HG03342 (cell line): ENCODE results near the gene SLMAP.

Experiments used
- ATAC-seq: cut with Tn5 transposase; IDR thresholded peaks from one replicate; pipeline ENCODE4 v1.9.1; 2021; ENCODE audit warnings: mild to moderate bottlenecking, moderate library complexity; ENCODE audit not compliant: unreplicated experiment

SLMAP gene

DNA sequence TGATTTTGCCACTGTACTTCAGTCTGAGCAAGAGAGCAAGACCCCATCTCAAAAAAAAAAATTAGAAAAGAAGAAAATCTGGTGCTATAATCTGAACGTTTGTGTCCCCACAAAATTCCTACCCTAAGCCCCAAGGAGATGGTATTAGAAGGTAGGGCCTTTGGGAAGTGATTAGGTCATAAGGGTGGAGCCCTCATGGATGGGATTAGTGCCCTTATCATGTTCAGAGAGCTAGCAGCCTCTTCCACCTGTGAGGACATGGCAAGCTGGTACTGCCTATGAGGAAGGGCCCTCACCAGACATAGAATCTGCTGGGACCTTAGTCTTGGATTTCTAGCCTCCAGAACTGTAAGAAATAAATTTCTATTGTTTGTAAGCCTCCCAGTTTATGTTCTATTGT, 201.7 kb downstream of the SLMAP start:
- no peak for ATAC-seq

DNA sequence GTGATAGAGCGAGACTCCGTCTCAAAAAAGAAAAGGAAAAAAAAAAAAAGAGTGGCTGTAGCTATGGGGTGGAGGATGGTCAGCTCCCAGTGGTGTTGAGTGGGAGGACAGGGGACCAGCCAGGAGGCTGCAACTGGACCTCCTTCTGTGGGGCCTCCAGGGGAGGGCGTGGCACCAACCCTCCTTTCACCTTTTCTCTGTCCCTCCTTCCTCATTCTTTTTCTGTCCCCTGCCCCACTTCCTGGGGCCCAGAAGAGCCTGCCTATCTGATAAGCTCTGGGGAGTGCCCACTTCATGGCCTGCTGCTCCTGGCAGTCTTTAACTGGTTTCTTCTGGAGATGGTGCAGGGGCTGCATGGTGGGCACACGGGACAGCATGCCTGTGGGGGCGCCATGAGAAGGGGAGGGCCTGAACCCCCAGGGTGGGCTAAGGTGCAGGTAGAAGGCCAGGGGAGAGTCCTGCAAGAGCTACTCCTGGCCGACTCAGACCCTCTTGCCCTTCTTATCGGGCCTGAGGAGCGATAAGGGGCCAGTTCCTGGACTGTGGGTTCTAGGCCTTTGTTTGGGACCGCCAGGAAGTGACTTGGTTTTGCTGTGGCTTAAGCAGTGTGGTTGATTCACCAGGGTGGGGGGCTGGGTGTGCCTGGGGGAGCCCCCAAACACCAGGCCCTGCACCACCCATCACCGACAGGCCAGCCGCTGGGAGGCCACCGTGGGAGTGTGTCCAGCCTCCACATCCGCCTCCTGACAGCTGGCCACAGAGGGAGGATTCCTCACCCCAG, 202.7 kb downstream of the SLMAP start:
- ATAC-seq, result no peak

DNA sequence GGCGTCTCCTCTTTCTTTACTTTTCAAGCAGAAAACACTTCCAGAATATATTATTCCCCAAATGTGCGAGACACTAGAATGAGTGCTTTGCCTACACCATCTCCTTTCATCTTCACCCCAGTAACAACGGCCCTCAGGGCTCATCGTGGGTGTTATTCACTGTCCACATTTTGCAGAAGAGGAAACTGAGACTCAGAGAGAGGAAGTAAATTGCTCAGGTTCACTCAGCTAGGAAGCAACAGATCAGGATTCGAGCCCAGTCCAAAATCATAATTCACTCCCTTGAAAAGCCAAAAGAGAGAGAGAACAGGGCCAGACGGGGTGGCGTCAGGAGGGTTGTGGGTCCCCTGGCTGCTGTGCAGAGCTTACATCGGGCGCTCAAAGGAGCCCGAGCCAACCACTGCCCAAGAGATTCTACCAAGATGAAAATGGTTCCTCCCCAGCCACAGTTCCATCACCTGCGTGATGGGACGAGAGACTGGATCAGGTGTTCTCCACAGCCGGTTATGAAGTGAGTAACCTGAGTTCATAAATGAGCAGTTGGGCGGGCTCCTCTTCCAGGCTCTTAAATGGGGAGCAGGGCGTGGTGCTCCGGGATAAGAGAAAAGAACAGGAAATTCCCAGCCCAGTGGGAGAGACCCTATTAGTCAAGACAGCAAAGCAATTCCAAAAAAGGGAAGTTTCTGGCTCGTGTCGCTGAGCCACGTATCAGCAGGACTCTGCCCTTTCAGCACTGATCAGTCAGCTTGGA, 203.5 kb downstream of the SLMAP start:
- no peak for ATAC-seq

DNA sequence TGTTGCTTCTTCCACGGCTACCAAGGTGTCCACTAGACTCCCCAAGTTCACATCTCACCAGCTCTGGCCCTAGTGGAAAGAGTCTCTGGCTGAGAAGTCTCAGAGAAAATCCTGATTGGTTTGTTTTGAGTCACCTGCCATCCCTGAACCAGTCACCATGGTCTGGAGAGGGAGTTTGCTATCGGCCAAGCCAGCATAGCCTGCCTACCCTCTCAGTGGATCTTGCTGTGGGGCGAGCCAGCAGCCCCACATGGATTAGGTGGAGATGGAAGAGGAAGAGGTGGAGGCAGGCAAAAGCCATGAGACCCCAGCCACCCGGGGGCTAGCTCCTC, 204.0 kb downstream of the SLMAP start:
- no peak for ATAC-seq

DNA sequence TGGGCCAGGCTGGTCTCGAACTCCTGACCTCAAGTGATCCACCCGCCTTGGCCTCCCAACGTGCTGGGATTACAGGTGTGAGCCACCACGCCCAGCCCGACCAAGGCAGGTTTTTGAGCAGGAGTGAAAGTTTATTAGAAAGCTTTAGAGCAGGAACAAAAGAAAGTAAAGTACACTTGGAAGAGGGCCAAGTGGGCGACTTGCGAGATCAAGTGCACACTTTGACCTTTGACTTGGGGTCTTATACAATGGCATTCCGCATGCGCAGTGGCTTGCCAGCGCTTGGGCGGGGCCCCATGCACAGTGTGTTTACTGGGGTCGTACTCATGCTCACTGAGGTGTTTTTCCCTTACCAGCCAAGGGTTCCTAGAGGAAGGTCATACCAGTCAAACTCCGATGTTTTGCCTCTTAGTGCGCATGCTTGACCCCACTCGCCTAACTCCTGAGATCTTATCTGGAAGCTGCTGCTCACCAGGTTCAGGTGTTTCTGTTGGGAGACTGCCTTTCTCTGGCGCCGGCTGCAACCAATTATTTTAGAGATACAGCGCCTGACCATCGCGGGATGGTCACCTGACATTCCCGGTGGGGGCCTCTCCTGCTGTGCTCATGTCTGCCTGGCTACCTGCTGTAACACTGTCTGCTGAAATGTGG, 205.2 kb downstream of the SLMAP start:
- ATAC-seq, result no peak

DNA sequence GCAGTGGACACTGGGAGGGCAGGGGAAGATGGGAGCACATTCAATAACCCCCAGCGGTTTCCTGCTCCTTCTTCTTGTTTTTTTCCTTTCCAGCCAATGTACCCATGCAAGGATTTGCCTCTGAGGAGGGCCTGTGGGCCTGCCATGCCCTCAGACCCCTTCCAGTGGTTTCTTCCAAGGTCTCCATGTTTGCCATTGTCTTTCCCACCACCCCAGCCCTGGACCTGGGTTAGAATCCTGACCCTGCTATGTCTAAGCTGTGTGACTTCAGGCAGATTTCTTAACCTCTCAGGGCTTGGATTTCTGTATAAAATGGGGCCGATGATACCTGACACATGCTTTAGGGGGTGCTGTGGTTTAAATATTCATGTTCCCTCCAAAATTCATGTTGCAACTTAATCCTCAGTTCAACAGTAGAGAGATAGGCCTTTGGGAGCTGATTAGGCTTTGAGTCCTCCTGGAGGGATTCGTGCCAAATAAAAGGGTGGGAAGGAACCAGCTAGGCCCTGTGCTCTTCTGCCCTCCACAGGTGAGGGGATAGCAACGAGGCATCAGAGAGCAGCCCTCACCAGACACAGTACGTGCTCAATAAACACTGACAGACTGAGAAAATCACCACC, 205.8 kb downstream of the SLMAP start:
- no peak for ATAC-seq

DNA sequence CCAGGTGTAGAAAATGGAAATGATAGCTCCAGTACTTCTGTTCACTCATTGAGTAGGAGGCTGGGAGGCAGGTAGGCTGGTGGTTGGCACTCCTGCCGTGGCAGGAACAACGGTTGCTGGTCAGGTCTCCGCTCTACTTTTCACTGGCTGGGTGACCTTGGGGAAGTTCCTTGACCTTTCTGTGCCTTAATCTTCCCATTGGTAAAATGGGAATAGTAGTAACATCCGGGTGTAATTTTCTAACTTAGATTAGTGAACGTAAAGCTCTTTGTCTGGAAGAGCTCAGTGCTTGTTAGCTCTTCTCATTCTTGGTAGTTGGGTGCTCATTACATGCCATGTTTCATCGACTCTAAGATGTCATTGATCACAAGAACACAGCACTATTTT, 206.3 kb downstream of the SLMAP start:
- no peak for ATAC-seq

DNA sequence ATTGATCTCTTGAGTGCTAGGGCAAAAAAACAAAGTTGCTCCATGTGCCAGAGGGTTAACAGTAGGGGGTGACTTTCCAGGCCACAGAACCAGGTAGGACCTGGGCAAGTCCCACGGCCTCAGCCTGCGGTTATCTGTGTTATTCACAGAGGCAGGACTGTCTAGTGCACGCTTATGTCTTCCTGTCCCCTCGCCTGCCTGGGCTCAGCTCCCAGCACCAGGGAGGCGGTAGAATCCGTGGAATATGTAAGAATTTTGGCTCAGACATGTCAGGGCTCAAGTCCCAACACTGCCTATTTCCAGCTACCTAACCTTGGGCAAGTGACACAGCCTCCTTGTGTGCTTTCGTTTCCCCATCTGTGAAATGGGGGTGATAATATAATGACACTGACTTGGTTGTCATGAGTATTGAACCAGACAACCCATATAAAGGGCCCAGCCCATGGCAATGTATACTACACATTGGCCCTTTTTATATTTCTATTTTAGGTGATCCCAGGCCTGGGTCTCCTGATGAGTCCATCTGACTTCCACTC, 207.8 kb downstream of the SLMAP start:
- no peak for ATAC-seq

DNA sequence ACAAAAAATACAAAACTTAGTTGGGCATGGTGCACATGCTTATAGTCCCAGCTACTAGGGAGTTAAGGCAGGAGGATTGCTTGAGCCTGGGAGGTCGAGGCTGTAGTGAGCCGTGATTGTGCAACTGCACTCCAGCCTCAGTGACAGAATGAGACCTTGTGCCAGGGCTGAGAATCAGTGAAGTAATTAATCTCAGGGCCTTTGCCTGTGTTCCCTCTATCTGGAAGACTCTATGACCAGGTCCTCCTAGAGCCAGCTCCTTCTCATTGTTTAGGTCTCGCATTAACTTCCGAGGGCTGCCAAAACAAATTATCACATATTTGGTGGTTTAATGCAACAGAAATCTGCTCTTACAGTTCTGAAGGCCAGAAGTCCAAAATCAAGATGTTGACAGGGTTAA, 210.7 kb downstream of the SLMAP start:
- ATAC-seq, result no peak

DNA sequence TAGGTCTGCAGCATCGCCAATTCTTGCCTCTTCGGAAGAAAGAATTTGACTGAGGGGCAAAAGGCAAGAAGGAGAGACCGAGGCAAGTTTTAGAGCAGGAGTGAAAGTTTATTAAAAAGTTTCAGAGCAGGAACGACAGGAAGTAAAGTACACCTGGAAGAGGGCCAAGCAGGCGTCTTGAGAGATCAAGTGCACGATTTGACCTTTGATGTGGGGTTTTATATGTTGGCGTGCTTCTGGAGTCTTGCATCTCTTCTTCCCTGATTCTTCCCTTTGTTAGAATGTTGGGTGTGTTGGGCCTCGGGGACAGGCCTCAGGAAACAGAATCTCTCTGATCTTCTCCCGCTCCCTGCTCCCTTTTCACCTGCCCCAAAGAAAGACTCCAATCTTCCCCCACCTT, 211.5 kb downstream of the SLMAP start:
- ATAC-seq, result no peak

DNA sequence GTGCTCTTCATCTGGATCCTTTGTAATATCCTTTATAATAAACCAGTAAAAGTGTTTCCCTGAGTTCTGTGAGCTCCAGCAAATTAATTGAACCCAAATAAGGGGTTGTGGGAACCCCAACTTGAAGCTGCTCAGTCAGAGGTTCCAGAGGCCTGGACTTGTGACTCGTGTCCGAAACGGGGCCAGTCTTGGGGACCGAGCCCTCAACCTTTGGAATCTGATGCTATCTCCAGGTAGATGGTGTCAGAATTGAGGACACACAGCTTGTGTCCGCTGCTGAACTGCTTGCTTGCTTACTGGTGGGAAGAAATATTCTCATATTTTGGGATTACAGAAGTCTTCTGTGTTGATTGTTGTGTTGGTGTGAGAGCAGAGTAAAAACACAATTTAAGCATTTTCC, 212.4 kb downstream of the SLMAP start:
- no peak for ATAC-seq

DNA sequence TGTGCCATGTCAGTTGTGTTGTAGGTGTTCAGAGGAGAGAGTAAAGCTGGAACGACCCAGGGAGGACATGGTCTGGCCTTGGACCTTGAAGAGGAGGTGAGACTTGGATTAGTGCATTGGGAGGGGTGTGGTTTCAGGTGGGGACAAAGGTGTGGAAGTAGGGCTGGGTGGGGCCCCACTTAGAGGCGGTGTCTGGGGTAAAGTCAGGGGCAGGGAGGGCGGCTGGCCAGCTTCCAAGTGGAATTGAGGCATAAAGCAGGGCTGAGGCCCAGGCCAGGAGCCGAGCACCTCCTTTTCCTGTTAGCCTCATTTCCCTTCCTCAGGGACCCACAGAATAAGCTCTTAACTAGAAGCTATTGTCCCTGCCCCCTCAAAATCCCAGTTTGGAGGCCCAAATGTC, 215.9 kb downstream of the SLMAP start:
- no peak for ATAC-seq

DNA sequence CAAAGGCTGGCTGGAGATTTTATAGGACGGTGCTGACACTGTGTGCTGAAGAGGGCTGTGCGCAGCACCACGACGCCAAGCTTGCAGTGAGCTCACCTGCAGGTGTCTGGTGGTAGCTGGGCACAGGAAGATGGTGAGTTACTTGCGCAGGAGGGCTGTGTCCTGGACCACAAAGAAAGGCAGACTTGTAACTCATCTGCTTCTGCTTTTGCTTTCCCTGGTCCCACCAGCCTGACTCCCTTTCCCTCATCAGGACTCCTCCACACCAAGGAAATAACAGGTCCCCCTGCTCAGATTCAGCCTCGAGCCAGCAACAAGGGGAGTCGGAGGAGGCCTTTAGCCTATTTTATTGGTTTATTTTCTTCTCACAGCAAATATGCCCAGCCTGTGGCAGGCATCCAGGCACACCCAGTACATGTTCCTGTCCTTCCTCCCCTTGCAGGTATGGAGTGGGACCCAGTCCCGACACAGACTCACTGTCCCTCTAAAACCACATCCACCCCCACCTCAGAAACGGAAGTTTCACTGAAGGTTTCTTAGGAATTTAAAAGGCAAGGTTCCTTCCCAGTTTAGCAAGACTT, 216.5 kb downstream of the SLMAP start:
- ATAC-seq, result no peak

DNA sequence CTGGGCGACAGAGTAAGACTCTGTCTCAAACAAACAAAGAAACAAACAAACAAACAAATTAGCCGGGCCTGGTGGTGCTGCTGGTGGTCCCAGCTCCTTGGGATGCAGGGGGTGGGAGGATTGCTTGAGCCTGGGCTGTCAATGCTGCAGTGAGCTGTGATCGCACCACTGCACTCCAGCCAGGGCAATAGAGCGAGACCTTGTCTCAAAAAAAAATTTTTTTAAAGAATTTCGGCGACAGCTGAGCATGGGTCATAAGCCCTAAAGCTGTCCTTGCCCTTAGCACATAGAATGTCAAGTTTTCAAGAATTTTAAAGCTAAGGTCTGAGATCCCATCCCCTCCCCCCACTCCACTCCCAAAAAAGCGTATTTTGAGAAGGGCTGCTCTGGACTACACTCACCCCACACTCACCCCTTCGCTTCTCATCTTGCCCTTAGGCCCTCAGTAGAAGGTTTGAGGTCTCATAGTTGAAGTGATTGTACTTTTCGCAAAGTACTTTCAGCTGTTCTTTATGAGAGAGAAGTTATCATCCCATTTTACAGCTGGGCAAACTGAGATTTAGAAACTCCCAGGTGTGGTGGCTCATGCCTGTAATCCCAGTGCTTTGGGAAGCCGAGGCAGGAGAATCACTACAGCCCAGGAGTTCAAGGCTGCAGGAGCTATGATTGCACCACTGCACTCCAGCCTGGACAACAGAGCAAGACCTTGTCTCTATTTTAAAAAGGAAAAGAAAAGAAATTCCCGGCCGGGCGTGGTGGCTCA, 217.8 kb downstream of the SLMAP start:
- ATAC-seq, result no peak

DNA sequence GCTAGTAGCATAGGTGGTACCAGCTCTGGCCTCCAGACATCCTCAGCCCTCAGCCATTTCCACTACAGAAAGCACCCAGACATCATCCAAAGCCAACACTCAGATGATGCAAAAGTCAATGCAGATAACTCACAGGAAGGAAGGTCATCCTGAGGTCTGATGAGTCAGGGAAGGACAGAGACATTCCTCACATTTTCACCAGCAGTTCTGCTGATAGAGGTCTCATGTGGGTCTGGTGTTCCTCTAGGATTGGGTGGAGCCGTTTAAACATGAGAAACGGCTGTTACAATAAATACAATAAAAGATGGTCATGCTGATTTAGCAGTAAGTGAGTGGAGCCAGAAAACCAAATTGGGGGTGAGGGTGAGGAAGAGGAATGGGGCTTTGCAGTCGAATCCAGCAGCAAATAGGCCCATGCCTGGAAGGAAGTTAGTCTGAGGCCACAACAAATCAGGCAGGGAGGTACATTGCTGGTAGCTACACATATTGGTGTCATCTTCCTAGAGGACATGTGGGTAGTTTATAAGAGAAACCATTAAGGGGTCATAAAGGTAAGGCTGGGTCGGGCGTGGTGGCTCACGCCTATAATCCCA, 218.8 kb downstream of the SLMAP start:
- no peak for ATAC-seq

DNA sequence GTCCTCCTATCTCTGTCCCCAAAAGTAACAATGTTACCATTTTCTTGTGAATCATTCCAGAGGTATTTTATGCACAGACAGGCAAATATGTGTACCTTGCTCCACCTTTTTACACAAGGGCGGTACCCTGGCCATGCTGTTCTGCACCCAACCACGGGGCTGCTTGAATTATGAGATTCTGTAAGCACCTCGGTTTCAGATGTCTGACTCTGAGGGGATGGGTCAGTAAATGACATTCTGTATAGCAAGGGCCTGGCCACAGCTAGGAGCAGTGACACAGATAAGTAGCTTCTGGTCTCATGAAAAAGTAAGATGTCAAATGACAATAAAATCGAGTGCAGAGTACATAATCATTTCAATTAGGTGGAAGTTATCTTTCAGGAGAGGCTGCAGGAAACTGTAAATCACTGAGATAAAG, 221.7 kb downstream of the SLMAP start:
- no peak for ATAC-seq

DNA sequence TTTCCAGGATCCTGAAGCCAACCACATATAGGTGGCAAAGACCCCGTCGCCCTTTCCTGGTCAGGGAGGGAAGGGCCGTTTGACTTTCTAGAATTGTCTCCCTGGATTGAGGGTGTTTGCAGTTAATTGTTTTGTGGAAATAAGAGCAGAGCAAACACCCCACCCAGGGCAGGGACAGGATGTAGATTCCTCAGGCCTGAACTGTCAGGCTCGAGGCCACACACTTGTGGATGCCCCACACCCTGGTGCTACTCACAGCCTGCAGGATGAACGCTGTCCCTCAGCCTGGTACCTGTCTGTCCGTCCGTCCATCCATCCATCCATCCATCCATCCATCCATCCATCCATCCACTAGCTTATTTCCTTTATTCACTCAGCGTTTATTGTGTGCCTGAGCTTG, 222.2 kb downstream of the SLMAP start:
- no peak for ATAC-seq
